Measurements from ENCODE around the gene PTGFRN.

Gene PTGFRN

DNA sequence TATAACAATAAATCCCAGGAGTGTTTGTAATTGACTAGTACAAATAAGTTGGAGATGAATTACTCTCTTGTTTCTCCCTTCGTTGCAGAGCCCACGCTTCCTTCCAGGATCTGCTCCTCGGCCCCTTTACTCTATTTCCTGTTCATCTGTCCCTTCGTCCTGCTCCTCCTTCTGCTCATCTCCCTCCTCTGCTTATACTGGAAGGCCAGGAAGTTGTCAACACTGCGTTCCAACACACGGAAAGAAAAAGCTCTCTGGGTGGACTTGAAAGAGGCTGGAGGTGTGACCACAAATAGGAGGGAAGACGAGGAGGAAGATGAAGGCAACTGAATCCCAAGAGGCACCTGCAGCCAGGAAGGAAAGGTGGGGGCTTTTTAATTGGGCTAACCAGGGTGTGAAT lies 124.1 kb downstream of the PTGFRN start:
- TF ChIP-seq CTCF (IDR thresholded peaks at IDR 0.05; ENCODE audit: low read length): no peak
- TF ChIP-seq EZH2 (optimal IDR thresholded peaks at IDR 0.05; ENCODE audit: low read depth, low read length): no peak
- no peak for TF ChIP-seq EZH2phosphoT487 (IDR thresholded peaks at IDR 0.05; ENCODE audit: low read length)
- Histone ChIP-seq H3K27ac (ENCODE audit: low read length) (no peak overlapping the region), H3K79me2 (ENCODE audit: low read length) (no peaks in the 10 kb centered on the region), H3K36me3 (replicated peaks; ENCODE audit: insufficient read depth, low read length) (no peaks in the 10 kb centered on the region), H3K9me3 (replicated peaks; ENCODE audit: insufficient read depth, low read length) (no peaks in the 10 kb centered on the region), H3K9ac (ENCODE audit: low read length) (no peak overlapping the region), H3K4me2 (ENCODE audit: low read depth, low read length) (no peak overlapping the region), H3F3A (ENCODE audit: insufficient read depth, low read length) (no peaks in the 10 kb centered on the region), H4K20me1 (ENCODE audit: insufficient read depth, low read length) (no peaks in the 10 kb centered on the region), H3K4me3 (ENCODE audit: low read length) (no peak overlapping the region), H2AFZ (ENCODE audit: low read length) (no peak overlapping the region), H3K27me3 (replicated peaks; ENCODE audit: insufficient read depth, low read length) (no peaks in the 10 kb centered on the region), H3K4me1 (ENCODE audit: low read length) (no peaks in the 10 kb centered on the region), H3K9me2 (replicated peaks; ENCODE audit: insufficient read depth, low read length) (no peaks in the 10 kb centered on the region)
- no peak for DNase-seq

GRCh38 chr1:117034791-117035290 lies 125.1 kb downstream of the PTGFRN start:
- Histone ChIP-seq H2AFZ (ENCODE audit: low read length) (no peak overlapping the region), H3K9ac (ENCODE audit: low read length) (no peak overlapping the region), H3K4me3 (ENCODE audit: low read length) (no peak overlapping the region), H3F3A (ENCODE audit: insufficient read depth, low read length) (no peaks in the 10 kb centered on the region), H3K9me3 (replicated peaks; ENCODE audit: insufficient read depth, low read length) (no peaks in the 10 kb centered on the region), H3K9me2 (replicated peaks; ENCODE audit: insufficient read depth, low read length) (no peaks in the 10 kb centered on the region), H3K27ac (ENCODE audit: low read length) (no peak overlapping the region), H3K79me2 (ENCODE audit: low read length) (no peaks in the 10 kb centered on the region), H3K4me1 (ENCODE audit: low read length) (no peaks in the 10 kb centered on the region), H3K27me3 (replicated peaks; ENCODE audit: insufficient read depth, low read length) (no peaks in the 10 kb centered on the region), H3K4me2 (ENCODE audit: low read depth, low read length) (no peak overlapping the region), H4K20me1 (ENCODE audit: insufficient read depth, low read length) (no peaks in the 10 kb centered on the region), H3K36me3 (replicated peaks; ENCODE audit: insufficient read depth, low read length) (no peaks in the 10 kb centered on the region)
- no peak for DNase-seq
- TF ChIP-seq EZH2phosphoT487 (IDR thresholded peaks at IDR 0.05; ENCODE audit: low read length) (no peak), EZH2 (optimal IDR thresholded peaks at IDR 0.05; ENCODE audit: low read depth, low read length) (no peak), CTCF (IDR thresholded peaks at IDR 0.05; ENCODE audit: low read length) (no peak)

GRCh38 chr1:117036018-117036461 lies 126.3 kb downstream of the PTGFRN start:
- Histone ChIP-seq H3K79me2 (ENCODE audit: low read length) (no peaks in the 10 kb centered on the region), H3K36me3 (replicated peaks; ENCODE audit: insufficient read depth, low read length) (no peaks in the 10 kb centered on the region), H3K9ac (ENCODE audit: low read length) (no peak overlapping the region), H2AFZ (ENCODE audit: low read length) (no peak overlapping the region), H4K20me1 (ENCODE audit: insufficient read depth, low read length) (no peaks in the 10 kb centered on the region), H3K4me3 (ENCODE audit: low read length) (no peak overlapping the region), H3K27ac (ENCODE audit: low read length) (no peak overlapping the region), H3K9me2 (replicated peaks; ENCODE audit: insufficient read depth, low read length) (no peaks in the 10 kb centered on the region), H3K4me2 (ENCODE audit: low read depth, low read length) (no peak overlapping the region), H3K9me3 (replicated peaks; ENCODE audit: insufficient read depth, low read length) (no peaks in the 10 kb centered on the region), H3F3A (ENCODE audit: insufficient read depth, low read length) (no peaks in the 10 kb centered on the region), H3K4me1 (ENCODE audit: low read length) (no peaks in the 10 kb centered on the region), H3K27me3 (replicated peaks; ENCODE audit: insufficient read depth, low read length) (no peaks in the 10 kb centered on the region)
- no peak for DNase-seq
- TF ChIP-seq EZH2phosphoT487 (IDR thresholded peaks at IDR 0.05; ENCODE audit: low read length) (no peak), CTCF (IDR thresholded peaks at IDR 0.05; ENCODE audit: low read length) (no peak), EZH2 (optimal IDR thresholded peaks at IDR 0.05; ENCODE audit: low read depth, low read length) (no peak)
